GM12892 (cell line): ENCODE data around the gene KLHL17.
"Not testable (repeated sequence)": the region's sequence is repeated elsewhere in the genome, so short reads cannot be mapped to it uniquely, and the experiment has no call there.

Source experiments
- DNase-seq: peaks from one replicate; pipeline ENCODE4 v3.0.0; 2011; ENCODE audit not compliant: insufficient read length
- FAIRE-seq: peaks from 2 replicates; lab custom pipeline; 2011; peaks lifted over from hg19 to GRCh38; lab: Jason Lieb, UNC
- POLR2A ChIP-seq: IDR thresholded peaks from 2 replicates; pipeline ENCODE4 v1.6.1; 2011; ENCODE audit warnings: low read depth, low read length, control low read depth
- POLR2AphosphoS5 ChIP-seq: IDR thresholded peaks from 2 replicates; pipeline ENCODE4 v1.6.1; 2011; ENCODE audit warnings: low read depth, low read length, control low read depth
- TAF1 ChIP-seq: IDR thresholded peaks from 2 replicates; pipeline ENCODE4 v1.6.1; 2011; ENCODE audit warnings: low read depth, mild to moderate bottlenecking, control low read depth, low read length, borderline replicate concordance

The KLHL17 gene

GRCh38 chr1:983798-984475, 23.6 kb downstream of the KLHL17 start:
- DNase-seq (peak; percentile 90), FAIRE-seq (peak; percentile 78)
- TF ChIP-seq TAF1: no peak
- no peak for TF ChIP-seq POLR2A
- no peak for TF ChIP-seq POLR2AphosphoS5

- FAIRE-seq: no peak
- no peak for DNase-seq
- TF ChIP-seq POLR2AphosphoS5: no peak
- no peak for TF ChIP-seq TAF1
These were observed 24.1 kb downstream of the KLHL17 start for GRCh38 chr1:984476-984814.

GRCh38 chr1:985126-985525, 24.7 kb downstream of the KLHL17 start:
- TF ChIP-seq TAF1 (no peak), POLR2A (no peak)
- FAIRE-seq (no peak), DNase-seq (no peak)

- not testable (repeated sequence) for FAIRE-seq, DNase-seq
These were observed 27.7 kb downstream of the KLHL17 start for GRCh38 chr1:988061-988460.

GRCh38 chr1:991275-991674, 30.9 kb downstream of the KLHL17 start:
- DNase-seq, FAIRE-seq: not testable (repeated sequence)

- no peak for DNase-seq
- FAIRE-seq: no peak
These were observed 31.5 kb downstream of the KLHL17 start for GRCh38 chr1:991895-992294.

GRCh38 chr1:992362-992761, 32.0 kb downstream of the KLHL17 start:
- no peak for DNase-seq
- FAIRE-seq: peak; percentile 67
- TF ChIP-seq POLR2AphosphoS5 (no peak), POLR2A (no peak), TAF1 (no peak)

More at GRCh38 chr1:991895-992294, 31.5 kb downstream of the KLHL17 start:
- TF ChIP-seq TAF1 (no peak), POLR2A (no peak), POLR2AphosphoS5 (no peak)

- FAIRE-seq: no peak
- TF ChIP-seq TAF1 (no peak), POLR2AphosphoS5 (no peak), POLR2A (no peak)
- no peak for DNase-seq
These were observed 33.1 kb downstream of the KLHL17 start for GRCh38 chr1:993379-993995.

GRCh38 chr1:994546-994945, 34.2 kb downstream of the KLHL17 start:
- not testable (repeated sequence) for FAIRE-seq, DNase-seq

GRCh38 chr1:995665-996633, 35.6 kb downstream of the KLHL17 start:
- TF ChIP-seq TAF1 (no peak), POLR2AphosphoS5 (no peak), POLR2A (no peak)
- no peak for DNase-seq
- FAIRE-seq: no peak

- no peak for DNase-seq
- no peak for FAIRE-seq
- TF ChIP-seq POLR2AphosphoS5: no peak
- no peak for TF ChIP-seq POLR2A
- no peak for TF ChIP-seq TAF1
These were observed 36.7 kb downstream of the KLHL17 start for GRCh38 chr1:996851-997712.
